IMR-90 (cell line): ENCODE measurements around the gene GPAM. TPM values are rescaled to one million over a fixed set of nuclear protein-coding genes. Genes with fewer than 3 reads are reported as not detected.

ENCODE experiments used
- ATAC-seq: fragments of 200-7000 bp; cut with Tn5 transposase; 2 replicates; pipeline ENCODE4 v1.9.1; 2020; ENCODE audit warnings: low read depth, mild to moderate bottlenecking, moderate library complexity
- BruUV-seq: library from RNA; stranded (reverse); fragments of 400-500 nt; replicated peaks from 2 replicates; lab custom pipeline; 2021; lab: Mats Ljungman, UMichigan
- CTCF ChIA-PET: fragments of 300-600 bp; formaldehyde crosslinking; extraction: SDS; loops from one replicate; lab custom pipeline; 2021; ENCODE audit warnings: antibody characterized with exemption; lab: Yijun Ruan, JAX
- POLR2A ChIA-PET: fragments of 300-600 bp; sonication (Branson Sonifier 250); formaldehyde crosslinking; loops from one replicate; lab custom pipeline; 2022; ENCODE audit warnings: antibody characterized with exemption; ENCODE audit not compliant: unreplicated experiment; lab: Charles Lee
- DNase-seq: peaks from one replicate; pipeline ENCODE4 v3.0.0; 2013
- H2AFZ ChIP-seq: replicated peaks from 2 replicates; pipeline ENCODE3; 2013; ENCODE audit warnings: low read length, mild to moderate bottlenecking; ENCODE audit not compliant: poor library complexity
- H2AK5ac ChIP-seq: 2 replicates; pipeline ENCODE4 v1.6.1; 2013; ENCODE audit warnings: low read depth, low read length, inconsistent platforms
- H2AK9ac ChIP-seq: replicated peaks from 2 replicates; pipeline ENCODE3; 2013; ENCODE audit warnings: mild to moderate bottlenecking, low read depth, low read length, moderate library complexity; ENCODE audit not compliant: poor library complexity
- H2BK120ac ChIP-seq: 2 replicates; pipeline ENCODE4 v1.6.1; 2013; ENCODE audit warnings: low read depth, low read length, inconsistent platforms
- H2BK15ac ChIP-seq: 3 replicates; pipeline ENCODE4 v1.6.1; 2013; ENCODE audit warnings: low read depth, low read length, inconsistent platforms
- H2BK20ac ChIP-seq: 2 replicates; pipeline ENCODE4 v1.6.1; 2013; ENCODE audit warnings: low read depth, mild to moderate bottlenecking, inconsistent platforms, low read length, moderate library complexity
- H2BK5ac ChIP-seq: 2 replicates; pipeline ENCODE4 v1.6.1; 2013; ENCODE audit warnings: mild to moderate bottlenecking, low read depth, low read length, inconsistent platforms; ENCODE audit not compliant: poor library complexity, severe bottlenecking
- H3K14ac ChIP-seq: replicated peaks from 2 replicates; pipeline ENCODE4 v1.6.1; 2013; ENCODE audit warnings: low read depth, low read length, inconsistent platforms
- H3K18ac ChIP-seq: 2 replicates; pipeline ENCODE4 v1.6.1; 2013; ENCODE audit warnings: low read depth, low read length, control low read depth
- H3K23ac ChIP-seq: 2 replicates; pipeline ENCODE4 v1.6.1; 2013; ENCODE audit warnings: low read depth, low read length, inconsistent platforms
- H3K27ac ChIP-seq: 2 replicates; pipeline ENCODE4 v1.5.1; 2013; ENCODE audit warnings: mild to moderate bottlenecking, control low read depth, low read length; ENCODE audit not compliant: insufficient read depth
- H3K27me3 ChIP-seq: 2 replicates; pipeline ENCODE4 v1.6.1; 2013; ENCODE audit warnings: low read length; ENCODE audit not compliant: control insufficient read depth, insufficient read depth
- H3K36me3 ChIP-seq: 2 replicates; pipeline ENCODE4 v1.6.1; 2013; ENCODE audit warnings: low read length, mixed read lengths; ENCODE audit not compliant: control insufficient read depth, insufficient read depth
- H3K4ac ChIP-seq: 2 replicates; pipeline ENCODE4 v1.6.1; 2013; ENCODE audit warnings: low read depth, low read length, inconsistent platforms
- H3K4me1 ChIP-seq: 2 replicates; pipeline ENCODE4 v1.6.1; 2013; ENCODE audit warnings: low read length, mixed read lengths; ENCODE audit not compliant: control insufficient read depth, insufficient read depth
- H3K4me2 ChIP-seq: 2 replicates; pipeline ENCODE4 v1.6.1; 2013; ENCODE audit warnings: low read depth, mild to moderate bottlenecking, control low read depth, low read length, moderate library complexity
- H3K4me3 ChIP-seq: 2 replicates; pipeline ENCODE4 v1.5.1; 2013; ENCODE audit warnings: low read depth, mild to moderate bottlenecking, control low read depth, low read length, moderate library complexity; ENCODE audit not compliant: insufficient read depth
- H3K56ac ChIP-seq: 2 replicates; pipeline ENCODE4 v1.6.1; 2013; ENCODE audit warnings: low read length, inconsistent platforms; ENCODE audit not compliant: insufficient read depth; ENCODE audit errors: extremely low read depth
- H3K79me1 ChIP-seq, 2 experiments: 2 replicates each; pipeline ENCODE4 v1.6.1; 2013; ENCODE audit warnings: low read length in 2 of 2, inconsistent platforms in 1 of 2, low read depth in 1 of 2
- H3K9ac ChIP-seq: 2 replicates; pipeline ENCODE4 v1.6.1; 2013; ENCODE audit warnings: low read depth, low read length, control low read depth
- H3K9me1 ChIP-seq: 2 replicates; pipeline ENCODE4 v1.6.1; 2013; ENCODE audit warnings: low read length, inconsistent platforms; ENCODE audit not compliant: insufficient read depth
- H3K9me3 ChIP-seq: 2 replicates; pipeline ENCODE4 v1.6.1; 2013; ENCODE audit warnings: low read length; ENCODE audit not compliant: control insufficient read depth, insufficient read depth
- H4K20me1 ChIP-seq: 2 replicates; pipeline ENCODE4 v1.6.1; 2013; ENCODE audit warnings: low read length, inconsistent platforms; ENCODE audit not compliant: insufficient read depth
- H4K5ac ChIP-seq: 2 replicates; pipeline ENCODE4 v1.6.1; 2013; ENCODE audit warnings: mild to moderate bottlenecking, low read depth, low read length, control low read depth
- H4K8ac ChIP-seq, 2 experiments: 2 replicates each; pipeline ENCODE4 v1.6.1; 2013; ENCODE audit warnings: low read depth in 2 of 2, low read length in 2 of 2, control low read depth in 1 of 2, inconsistent platforms in 1 of 2
- H4K91ac ChIP-seq: 2 replicates; pipeline ENCODE4 v1.6.1; 2013; ENCODE audit warnings: low read depth, low read length, inconsistent platforms; ENCODE audit not compliant: insufficient read depth
- BHLHE40 ChIP-seq: fragments of 150-350 bp; IDR thresholded peaks from 2 replicates; pipeline ENCODE4 v1.6.1; 2016; ENCODE audit warnings: mild to moderate bottlenecking, low read depth, low read length
- CEBPB ChIP-seq: IDR thresholded peaks from 2 replicates; pipeline ENCODE4 v1.6.1; 2012; ENCODE audit warnings: low read depth, low read length, improper control_type of control experiment
- CHD1 ChIP-seq: IDR thresholded peaks from 2 replicates; pipeline ENCODE4 v1.6.1; 2012; ENCODE audit warnings: low read depth, low read length, improper control_type of control experiment
- FOS ChIP-seq: fragments of 150-350 bp; IDR thresholded peaks from 2 replicates; pipeline ENCODE4 v1.6.1; 2016; ENCODE audit warnings: low read depth, low read length
- MAFK ChIP-seq: IDR thresholded peaks from 2 replicates; pipeline ENCODE4 v1.6.1; 2012; ENCODE audit warnings: low read depth, low read length, improper control_type of control experiment
- MAZ ChIP-seq: IDR thresholded peaks from 2 replicates; pipeline ENCODE4 v1.6.1; 2012; ENCODE audit warnings: low read depth, mild to moderate bottlenecking, low read length, improper control_type of control experiment, moderate library complexity, borderline replicate concordance
- NFE2L2 ChIP-seq: fragments of 150-350 bp; IDR thresholded peaks from 2 replicates; pipeline ENCODE4 v1.6.1; 2016; ENCODE audit warnings: low read depth, mild to moderate bottlenecking, low read length
- POLR2A ChIP-seq: IDR thresholded peaks from 2 replicates; pipeline ENCODE4 v1.6.1; 2012; ENCODE audit warnings: mild to moderate bottlenecking, low read depth, low read length
- RCOR1 ChIP-seq: IDR thresholded peaks from 2 replicates; pipeline ENCODE4 v1.6.1; 2012; ENCODE audit warnings: mild to moderate bottlenecking, low read length, improper control_type of control experiment; ENCODE audit not compliant: insufficient replicate concordance
- RFX5 ChIP-seq: IDR thresholded peaks from 2 replicates; pipeline ENCODE4 v1.8.0; 2012; ENCODE audit warnings: low read depth, mild to moderate bottlenecking, low read length, moderate library complexity
- WGBS, 2 experiments: methylation state at CpG; one replicate each; pipeline versions ENCODE4 v1.1.5 to v1.1.7; 2013; ENCODE audit warnings: missing lambda C conversion rate in 2 of 2; ENCODE audit not compliant: insufficient read length in 1 of 2; ENCODE audit errors: extremely low coverage in 2 of 2; 5-methylcytosine and 5-hydroxymethylcytosine counted together
- dilution Hi-C: fragments of 300-500 bp; cut with HindIII; formaldehyde crosslinking; loops from one replicate; pipeline ENCODE4 v1.14.3; 2018; ENCODE audit warnings: low sequenced_read_pairs; ENCODE audit not compliant: unreplicated experiment
- in situ Hi-C: fragments of 300-500 bp; cut with MboI; formaldehyde crosslinking; loops from 3 replicates; pipeline ENCODE4 v1.14.3; 2019; ENCODE audit warnings: low sequenced_read_pairs, inconsistent platforms, mixed read lengths
- intact Hi-C: fragments of 100-400 bp; cut with micrococcal nuclease; formaldehyde crosslinking; loops from 2 replicates; pipeline ENCODE4 v1.10.0; 2022
- polyA plus RNA-seq, 3 experiments: library from polyadenylated mRNA; depleted of rRNA; stranded (reverse); fragments of >200 nt; gene quantifications; 2 replicates each; pipeline ENCODE4 v1.2.3, GENCODE V29; 2012; ENCODE audit warnings: low replicate concordance in 1 of 3
- total RNA-seq: library from RNA; depleted of rRNA; stranded (reverse); fragments of >200 nt; gene quantifications from 2 replicates; pipeline ENCODE4 v1.2.3, GENCODE V29; 2012
- TF ChIP-seq, protein P1 (sequence below): fragments of 150-350 bp; IDR thresholded peaks from 2 replicates; pipeline ENCODE4 v1.6.1; 2016; ENCODE audit warnings: low read depth, mild to moderate bottlenecking, low read length, moderate library complexity, borderline replicate concordance
- TF ChIP-seq, protein P2 (sequence below): conservative IDR thresholded peaks from 2 replicates; pipeline ENCODE4 v1.5.1; 2012; ENCODE audit warnings: mild to moderate bottlenecking, low read depth, low read length, improper control_type of control experiment

The GPAM gene
- total and polyA plus RNA-seq, 2 of the 4 experiments (the other 2 are of a cell fraction), result 3.5 to 11.5 TPM

DNA sequence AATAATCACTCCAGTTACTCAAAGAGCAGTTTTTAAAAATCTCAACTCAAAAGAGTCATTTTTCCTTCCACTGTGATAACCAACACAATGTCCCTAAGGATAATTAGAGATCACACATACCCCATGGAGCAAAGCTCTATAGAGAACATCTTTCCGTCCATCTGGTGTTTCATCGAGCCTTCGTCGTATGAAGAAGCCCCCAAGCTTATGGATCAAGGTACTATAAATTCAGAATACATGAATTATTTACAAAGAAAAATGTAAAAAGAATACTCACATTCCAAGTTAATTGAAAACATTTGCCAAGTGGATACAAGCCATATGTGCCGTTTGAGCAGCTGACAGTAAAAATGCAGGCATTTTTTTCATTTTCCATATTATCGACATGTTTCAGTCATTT is 14.8 kb downstream of the GPAM start:
- intact Hi-C loops (no loop called here), in situ Hi-C loops (no loop called here), dilution Hi-C loops (no loop called here)
- TF ChIP-seq, protein P1, sequence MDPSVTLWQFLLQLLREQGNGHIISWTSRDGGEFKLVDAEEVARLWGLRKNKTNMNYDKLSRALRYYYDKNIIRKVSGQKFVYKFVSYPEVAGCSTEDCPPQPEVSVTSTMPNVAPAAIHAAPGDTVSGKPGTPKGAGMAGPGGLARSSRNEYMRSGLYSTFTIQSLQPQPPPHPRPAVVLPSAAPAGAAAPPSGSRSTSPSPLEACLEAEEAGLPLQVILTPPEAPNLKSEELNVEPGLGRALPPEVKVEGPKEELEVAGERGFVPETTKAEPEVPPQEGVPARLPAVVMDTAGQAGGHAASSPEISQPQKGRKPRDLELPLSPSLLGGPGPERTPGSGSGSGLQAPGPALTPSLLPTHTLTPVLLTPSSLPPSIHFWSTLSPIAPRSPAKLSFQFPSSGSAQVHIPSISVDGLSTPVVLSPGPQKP, result no peak
- no peak for TF ChIP-seq CEBPB
- TF ChIP-seq POLR2A, result no peak
- no peak for TF ChIP-seq RFX5
- TF ChIP-seq CHD1, result no peak
- no peak for TF ChIP-seq BHLHE40
- TF ChIP-seq, protein P2, sequence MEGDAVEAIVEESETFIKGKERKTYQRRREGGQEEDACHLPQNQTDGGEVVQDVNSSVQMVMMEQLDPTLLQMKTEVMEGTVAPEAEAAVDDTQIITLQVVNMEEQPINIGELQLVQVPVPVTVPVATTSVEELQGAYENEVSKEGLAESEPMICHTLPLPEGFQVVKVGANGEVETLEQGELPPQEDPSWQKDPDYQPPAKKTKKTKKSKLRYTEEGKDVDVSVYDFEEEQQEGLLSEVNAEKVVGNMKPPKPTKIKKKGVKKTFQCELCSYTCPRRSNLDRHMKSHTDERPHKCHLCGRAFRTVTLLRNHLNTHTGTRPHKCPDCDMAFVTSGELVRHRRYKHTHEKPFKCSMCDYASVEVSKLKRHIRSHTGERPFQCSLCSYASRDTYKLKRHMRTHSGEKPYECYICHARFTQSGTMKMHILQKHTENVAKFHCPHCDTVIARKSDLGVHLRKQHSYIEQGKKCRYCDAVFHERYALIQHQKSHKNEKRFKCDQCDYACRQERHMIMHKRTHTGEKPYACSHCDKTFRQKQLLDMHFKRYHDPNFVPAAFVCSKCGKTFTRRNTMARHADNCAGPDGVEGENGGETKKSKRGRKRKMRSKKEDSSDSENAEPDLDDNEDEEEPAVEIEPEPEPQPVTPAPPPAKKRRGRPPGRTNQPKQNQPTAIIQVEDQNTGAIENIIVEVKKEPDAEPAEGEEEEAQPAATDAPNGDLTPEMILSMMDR, result no peak
- TF ChIP-seq RCOR1, result no peak
- TF ChIP-seq NFE2L2, result no peak
- no peak for TF ChIP-seq MAFK
- TF ChIP-seq FOS, result no peak
- TF ChIP-seq MAZ, result no peak
- Histone ChIP-seq H2BK5ac (no peak overlapping the region), H2BK120ac (no peak overlapping the region), H4K91ac (no peak overlapping the region), H3K4me3 (no peak overlapping the region), H3K56ac (no peak overlapping the region), H3K9me3 (no peaks in the 10 kb centered on the region), H3K9me1 (no peaks in the 10 kb centered on the region), H3K27me3 (no peaks in the 10 kb centered on the region), H3K4ac (no peak overlapping the region), H2BK20ac (no peak overlapping the region), H3K79me1 (no peaks in the 10 kb centered on the region), H3K9ac (no peak overlapping the region), H3K14ac (no peak overlapping the region), H3K27ac (no peak overlapping the region), H3K36me3 (peaks cover 15% of the 10 kb centered on the region), H3K4me1 (no peaks in the 10 kb centered on the region), H4K8ac (no peak overlapping the region), H2BK15ac (no peak overlapping the region), H3K4me2 (no peak overlapping the region), H2AFZ (no peak overlapping the region), H2AK5ac (no peak overlapping the region), H4K20me1 (no peaks in the 10 kb centered on the region), H3K23ac (no peak overlapping the region), H2AK9ac (no peak overlapping the region), H3K18ac (no peak overlapping the region), H4K5ac (no peak overlapping the region)
- no peak for DNase-seq
- ChIA-PET CTCF (interaction anchor here (2.0 kb wide), 1 partner anchor 32 kb away, joined by 6 read pairs; no protein-coding TSS in a partner anchor), POLR2A (no interaction called here)
- no TSS peak for BruUV-seq
- no CpG with 5 or more reads among the region's 6 CpGs for WGBS, 2 experiments
- ATAC-seq, result no peak
